Activated CD4-positive, CD25-positive, alpha-beta regulatory T cell (primary cell): ENCODE data around the gene LRCH1.

Source experiments
- DNase-seq, 4 experiments: peaks; one replicate each; lab custom pipeline; 2025; lab: John Stamatoyannopoulos, UW

LRCH1 gene

GRCh38 chr13:46535825-46536224 lies 17.1 kb upstream of the LRCH1 start:
- DNase-seq: no peak

DNA sequence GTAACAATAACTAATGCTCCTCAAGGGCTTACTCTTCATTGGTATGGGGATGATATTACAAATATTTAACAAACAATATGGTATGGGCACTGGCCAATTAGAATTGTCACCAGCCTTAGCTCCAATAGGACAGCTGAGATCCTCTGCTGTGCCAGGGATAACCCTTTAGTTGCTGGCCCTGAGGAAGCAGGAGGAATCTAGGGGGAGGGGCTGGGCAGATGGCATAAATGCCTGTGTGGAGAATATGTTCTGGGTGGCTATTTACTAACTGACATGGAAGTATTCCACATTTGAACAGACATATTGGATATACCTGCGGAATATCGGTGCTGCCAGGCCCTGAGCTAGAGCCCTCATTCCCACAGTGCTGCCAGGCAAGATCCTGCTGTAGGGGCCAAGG lies 16.6 kb upstream of the LRCH1 start:
- no peak for DNase-seq

GRCh38 chr13:46539231-46539630 lies 13.7 kb upstream of the LRCH1 start:
- no peak for DNase-seq

- no peak for DNase-seq
Measured at GRCh38 chr13:46541210-46541609, 11.8 kb upstream of the LRCH1 start.

- no peak for DNase-seq
Measured at GRCh38 chr13:46542833-46543232, 10.1 kb upstream of the LRCH1 start.

DNA sequence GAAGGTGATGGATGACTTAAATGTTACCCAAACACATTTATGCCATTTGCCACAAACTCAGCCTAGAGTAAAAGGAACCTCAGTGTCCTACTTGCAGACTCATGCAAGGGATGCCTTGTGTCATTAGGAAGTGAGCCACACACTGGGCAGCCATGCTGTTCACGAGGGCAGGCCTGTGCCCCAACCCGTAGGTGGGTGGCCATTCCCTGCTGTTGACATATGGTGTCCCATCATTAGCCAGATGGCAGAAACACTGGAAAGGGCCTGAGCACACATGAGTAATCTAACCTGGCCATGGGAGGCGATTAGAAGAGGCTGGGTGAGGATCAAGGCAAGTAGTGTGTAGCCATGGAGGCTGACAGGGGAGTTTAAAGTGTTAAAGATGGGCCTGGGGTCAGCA lies 9.7 kb upstream of the LRCH1 start:
- DNase-seq: no peak

GRCh38 chr13:46544208-46544607 lies 8.8 kb upstream of the LRCH1 start:
- no peak for DNase-seq

GRCh38 chr13:46544811-46545210 lies 8.2 kb upstream of the LRCH1 start:
- DNase-seq: no peak

DNA sequence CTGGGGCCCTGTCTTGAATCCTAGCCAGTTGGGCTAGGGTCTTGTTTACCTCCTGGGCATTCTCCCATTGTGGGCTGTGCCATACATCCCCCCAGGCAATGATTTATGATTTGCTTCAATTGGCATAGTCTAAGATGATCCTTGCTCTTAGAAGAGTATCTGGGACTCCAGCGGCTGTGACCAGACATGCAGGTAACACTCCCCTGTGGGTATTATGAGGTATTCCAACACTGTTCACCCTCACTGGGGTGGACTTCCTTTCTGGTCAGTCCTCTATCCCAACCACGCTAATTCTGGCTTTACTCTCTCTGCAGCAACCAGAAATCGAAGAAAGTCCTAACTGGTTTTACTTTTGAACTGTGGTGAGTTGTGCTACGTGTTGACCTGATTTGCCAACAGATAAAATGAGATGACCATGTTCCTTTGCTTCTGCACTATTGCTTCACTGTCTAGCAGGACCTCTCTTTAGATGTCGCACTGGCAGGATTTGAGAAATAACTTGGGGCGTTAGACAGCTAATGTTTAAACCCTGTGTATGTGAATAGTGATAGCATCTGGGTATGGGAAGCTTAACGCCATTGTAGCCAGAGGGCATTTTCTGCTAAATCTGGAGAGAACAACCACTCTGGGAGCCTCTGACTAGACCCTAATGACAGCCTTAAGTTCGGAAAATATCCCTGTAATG lies 6.7 kb upstream of the LRCH1 start:
- no peak for DNase-seq

DNA sequence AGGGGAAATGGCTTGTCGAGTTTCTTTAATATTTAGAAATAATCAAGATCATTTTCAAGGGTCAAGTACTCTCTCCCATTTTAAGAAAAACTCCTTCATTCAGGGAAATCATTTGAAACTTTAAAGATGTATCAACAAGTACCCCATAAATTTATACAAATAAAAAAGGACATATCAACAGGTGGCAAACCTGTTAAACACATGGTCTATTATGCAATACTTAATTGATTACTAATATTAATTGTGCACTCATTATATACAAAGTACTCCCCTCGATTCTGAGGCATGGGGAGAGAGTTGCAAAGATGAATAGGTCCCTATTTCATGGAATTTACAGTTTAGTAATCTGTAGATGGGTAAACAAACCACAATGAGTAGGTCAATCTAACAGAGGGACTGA lies 2.1 kb upstream of the LRCH1 start:
- DNase-seq: no peak

DNA sequence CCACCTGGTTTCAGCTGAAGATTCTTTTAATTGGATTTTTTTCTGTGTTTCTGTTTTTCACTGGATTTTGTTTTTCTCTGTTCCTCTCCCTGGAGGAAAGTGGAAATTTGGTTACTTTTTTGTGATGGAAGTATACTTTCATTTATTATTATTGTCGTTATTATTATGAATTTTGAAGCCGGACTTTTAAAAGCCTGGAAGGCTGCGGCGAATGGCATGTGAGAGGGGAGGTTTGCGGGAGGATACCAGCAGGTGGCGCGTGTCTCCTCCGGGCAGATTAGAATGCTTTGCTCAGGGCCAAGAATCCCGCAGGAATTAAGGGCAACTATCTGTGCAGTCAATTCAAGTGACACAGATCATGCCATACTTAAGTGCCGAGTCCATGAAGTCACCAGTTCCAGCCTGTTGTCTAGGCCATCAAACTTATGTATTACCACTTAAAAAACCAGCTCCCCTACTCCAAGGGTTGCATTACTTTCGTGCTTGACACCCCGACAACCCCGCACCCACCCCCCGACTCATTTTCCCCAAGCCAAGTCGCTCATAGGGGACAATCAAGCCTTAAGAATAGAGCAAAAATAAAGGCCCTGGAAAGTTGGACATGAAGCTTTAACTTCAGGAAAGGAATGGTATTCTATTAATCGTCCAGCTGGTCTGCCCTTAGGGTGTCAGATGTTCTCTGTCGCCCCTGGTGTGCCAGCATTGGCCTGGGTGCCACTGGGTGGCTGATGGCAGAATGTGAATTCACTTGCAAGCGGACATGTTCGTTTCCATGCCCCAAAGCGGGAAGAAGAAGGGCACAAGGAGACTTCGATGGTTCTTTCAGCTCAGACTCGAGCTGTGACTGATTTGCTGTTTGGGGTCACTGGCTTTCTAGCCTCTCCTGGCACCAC lies 1.3 kb upstream of the LRCH1 start:
- peak; percentile 8 to 57 (median 15) for DNase-seq

- DNase-seq: no peak
Measured at GRCh38 chr13:46552303-46552682, 677 bp upstream of the LRCH1 start.

DNA sequence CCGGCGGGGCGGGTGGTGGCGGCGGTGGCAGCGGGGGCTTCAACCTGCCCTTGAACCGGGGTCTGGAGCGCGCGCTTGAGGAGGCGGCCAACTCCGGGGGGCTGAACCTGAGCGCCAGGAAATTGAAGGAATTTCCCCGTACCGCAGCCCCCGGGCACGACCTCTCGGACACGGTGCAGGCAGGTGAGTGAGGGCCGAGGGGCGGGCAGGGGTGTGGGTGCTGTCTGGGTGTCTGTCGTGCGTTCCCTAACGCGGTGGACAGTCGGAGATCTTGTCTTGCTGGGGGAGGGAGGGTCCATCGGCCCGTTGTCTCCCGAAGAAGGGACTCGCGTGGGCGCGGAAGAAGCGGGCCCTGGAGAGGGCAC lies 533 bp downstream of the LRCH1 start:
- DNase-seq: peak in 1 of 4 experiments; percentile 22

GRCh38 chr13:46553886-46554858 lies 1.2 kb downstream of the LRCH1 start:
- peak; percentile 13 to 37 (median 24) for DNase-seq

DNA sequence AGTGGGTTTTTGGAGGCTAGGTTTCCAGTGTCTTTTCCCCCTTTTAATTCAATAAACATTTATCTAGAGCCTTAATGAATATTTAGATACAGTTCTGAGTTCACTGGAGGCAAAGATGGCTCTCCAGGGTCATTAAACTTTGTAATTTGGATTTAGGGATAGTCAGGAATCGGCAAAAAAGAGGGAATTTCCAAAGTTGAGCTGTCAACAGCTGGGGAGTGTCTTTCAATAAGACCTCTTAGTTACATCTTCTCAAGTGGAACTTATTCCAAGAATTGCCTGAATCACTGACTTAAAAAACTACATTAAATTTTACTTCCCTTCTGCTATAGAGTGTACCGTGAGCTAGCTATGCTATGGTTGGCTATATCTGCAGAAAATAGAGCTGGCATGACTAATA lies 2.0 kb downstream of the LRCH1 start:
- no peak for DNase-seq

DNA sequence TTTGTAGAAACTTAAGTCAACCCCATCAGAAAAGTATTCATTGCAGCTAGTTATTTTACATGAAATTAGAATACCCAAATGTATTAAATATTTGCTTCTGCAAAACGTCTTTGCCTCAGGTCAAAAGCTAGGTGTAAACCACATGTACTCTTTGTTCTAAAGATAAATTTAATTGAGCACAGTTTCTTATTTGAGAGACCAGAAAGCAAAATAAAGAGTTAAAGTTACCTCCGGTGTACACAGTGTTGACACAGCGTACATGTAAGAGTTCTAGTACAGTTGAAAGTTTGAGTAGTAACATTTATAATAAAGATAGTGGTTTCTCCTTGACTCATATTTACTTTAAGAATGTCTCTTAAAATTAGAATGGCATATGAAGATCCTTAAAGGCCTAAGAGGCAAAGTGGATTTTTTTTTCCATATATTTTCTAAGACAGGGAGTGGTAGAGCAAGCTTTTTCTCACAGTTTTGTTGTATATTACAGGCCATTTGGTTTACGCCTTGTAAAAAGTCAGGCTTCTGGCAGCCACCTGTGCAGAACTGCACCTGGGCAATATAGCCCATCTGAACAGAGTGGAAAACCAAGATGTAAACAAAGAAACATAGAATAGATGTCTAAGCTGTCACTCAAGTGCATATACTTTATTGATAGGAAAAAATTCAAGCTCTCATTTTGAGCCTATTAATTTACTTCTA lies 2.9 kb downstream of the LRCH1 start:
- DNase-seq: no peak

GRCh38 chr13:46556418-46556779 lies 3.4 kb downstream of the LRCH1 start:
- DNase-seq: no peak

DNA sequence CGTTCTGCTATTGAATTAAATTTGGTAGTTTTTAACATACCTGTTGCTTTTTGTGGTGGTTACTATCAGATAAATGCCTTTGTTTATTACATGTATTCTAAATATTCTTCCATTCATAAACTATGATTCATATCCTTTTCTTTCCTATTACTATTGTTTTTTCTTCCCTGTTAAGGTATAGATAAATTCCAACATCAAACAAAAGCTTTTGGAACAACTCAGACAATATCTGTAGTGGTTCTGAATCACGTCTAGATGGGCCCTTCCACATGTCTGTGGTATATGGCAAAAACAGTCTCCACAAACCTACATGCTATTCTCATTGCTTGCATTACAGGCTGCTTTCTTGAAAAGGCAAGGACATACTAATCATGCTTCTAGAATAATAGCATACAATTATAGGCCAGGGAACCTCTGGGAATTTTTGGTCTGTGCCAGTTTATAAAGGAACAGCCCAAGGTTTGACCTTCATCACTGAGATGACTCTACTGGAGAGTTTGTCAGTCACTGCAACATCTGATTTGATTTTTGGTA lies 6.4 kb downstream of the LRCH1 start:
- DNase-seq: no peak

GRCh38 chr13:46560778-46561177 lies 7.8 kb downstream of the LRCH1 start:
- no peak for DNase-seq

DNA sequence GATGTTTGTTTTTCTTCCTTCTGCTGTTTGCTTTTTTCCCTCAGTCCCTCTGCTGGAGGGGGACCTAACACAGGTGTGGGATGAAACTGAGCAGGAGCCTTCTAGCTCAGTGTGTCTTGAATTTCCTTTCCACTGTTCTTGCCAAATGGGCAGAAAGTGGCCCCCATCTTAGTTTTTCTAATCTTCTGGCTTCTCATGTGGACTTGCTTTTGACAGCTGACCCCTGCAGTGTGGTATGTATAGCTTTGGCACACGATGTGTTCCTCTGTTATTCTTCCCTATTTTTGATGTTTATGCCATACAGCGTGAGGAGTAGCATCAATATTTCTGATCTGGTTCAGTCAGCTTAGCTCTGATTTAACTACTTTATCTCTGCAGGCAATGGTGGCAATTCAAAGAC lies 8.3 kb downstream of the LRCH1 start:
- no peak for DNase-seq

DNA sequence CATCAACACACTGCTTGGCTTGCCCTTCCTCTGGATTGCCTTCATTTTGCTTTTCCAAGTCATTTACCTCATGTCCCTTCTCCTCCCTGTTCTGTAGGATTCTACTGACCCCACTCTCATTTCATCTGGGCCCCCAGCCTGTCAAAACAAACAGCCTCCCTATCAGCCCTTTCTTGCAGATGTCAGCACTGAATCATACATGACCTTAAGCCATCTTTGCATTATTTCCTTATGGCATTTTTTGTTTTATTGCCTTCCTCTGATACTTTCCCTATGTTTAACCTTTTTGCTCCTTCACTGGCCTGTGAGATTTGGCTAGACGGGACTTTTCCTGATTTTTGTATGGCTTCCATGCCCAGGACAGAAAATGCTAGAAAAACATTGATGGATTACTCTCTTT lies 8.7 kb downstream of the LRCH1 start:
- DNase-seq: no peak

DNA sequence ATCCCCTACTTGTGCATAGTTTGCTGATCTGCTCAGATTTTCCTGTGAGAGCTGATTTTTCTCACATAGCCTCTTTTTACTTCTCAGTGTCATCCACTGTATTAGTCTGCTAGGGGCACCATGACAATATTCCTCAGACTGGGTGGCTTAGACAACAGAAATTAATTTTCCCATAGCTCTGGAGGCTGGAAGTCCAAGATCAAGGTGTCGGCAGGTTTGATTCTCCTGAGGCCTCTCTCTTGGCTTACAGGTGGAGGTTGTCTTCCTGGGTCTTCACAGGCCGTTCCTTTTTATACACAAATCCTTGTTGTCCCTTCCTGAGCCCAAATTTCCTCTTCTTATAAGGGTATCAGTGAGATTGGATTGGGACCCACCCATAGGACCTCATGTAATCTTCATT lies 9.2 kb downstream of the LRCH1 start:
- DNase-seq: no peak
